BE2C (cell line): ENCODE measurements around the gene USP35.
A peak's percentile ranks its signal among the peaks of the same experiment; 100 is the strongest.

Experiments used
- DNase-seq: peaks from one replicate; pipeline ENCODE4 v3.0.0-alpha.2; 2020
- H3K27me3 ChIP-seq: fragments of 250-450 bp; sonication (Bioruptor Pico); 2 replicates; pipeline ENCODE4 v1.5.1; 2020; ENCODE audit warnings: mild to moderate bottlenecking
- H3K36me3 ChIP-seq: fragments of 250-450 bp; sonication (Bioruptor Pico); 2 replicates; pipeline ENCODE4 v1.5.1; 2020; ENCODE audit warnings: mild to moderate bottlenecking
- H3K4me1 ChIP-seq: fragments of 250-450 bp; sonication (Bioruptor Pico); 2 replicates; pipeline ENCODE4 v1.5.1; 2020
- H3K4me3 ChIP-seq: 2 replicates; pipeline ENCODE4 v1.5.1; 2011; ENCODE audit warnings: low read depth, low read length
- H3K9me3 ChIP-seq: fragments of 250-450 bp; sonication (Bioruptor Pico); 2 replicates; pipeline ENCODE4 v1.5.1; 2020
- TF ChIP-seq, protein P1 (sequence below): IDR thresholded peaks from 2 replicates; pipeline ENCODE4 v1.5.1; 2012; ENCODE audit warnings: mild to moderate bottlenecking, low read depth, low read length

USP35 gene

DNA sequence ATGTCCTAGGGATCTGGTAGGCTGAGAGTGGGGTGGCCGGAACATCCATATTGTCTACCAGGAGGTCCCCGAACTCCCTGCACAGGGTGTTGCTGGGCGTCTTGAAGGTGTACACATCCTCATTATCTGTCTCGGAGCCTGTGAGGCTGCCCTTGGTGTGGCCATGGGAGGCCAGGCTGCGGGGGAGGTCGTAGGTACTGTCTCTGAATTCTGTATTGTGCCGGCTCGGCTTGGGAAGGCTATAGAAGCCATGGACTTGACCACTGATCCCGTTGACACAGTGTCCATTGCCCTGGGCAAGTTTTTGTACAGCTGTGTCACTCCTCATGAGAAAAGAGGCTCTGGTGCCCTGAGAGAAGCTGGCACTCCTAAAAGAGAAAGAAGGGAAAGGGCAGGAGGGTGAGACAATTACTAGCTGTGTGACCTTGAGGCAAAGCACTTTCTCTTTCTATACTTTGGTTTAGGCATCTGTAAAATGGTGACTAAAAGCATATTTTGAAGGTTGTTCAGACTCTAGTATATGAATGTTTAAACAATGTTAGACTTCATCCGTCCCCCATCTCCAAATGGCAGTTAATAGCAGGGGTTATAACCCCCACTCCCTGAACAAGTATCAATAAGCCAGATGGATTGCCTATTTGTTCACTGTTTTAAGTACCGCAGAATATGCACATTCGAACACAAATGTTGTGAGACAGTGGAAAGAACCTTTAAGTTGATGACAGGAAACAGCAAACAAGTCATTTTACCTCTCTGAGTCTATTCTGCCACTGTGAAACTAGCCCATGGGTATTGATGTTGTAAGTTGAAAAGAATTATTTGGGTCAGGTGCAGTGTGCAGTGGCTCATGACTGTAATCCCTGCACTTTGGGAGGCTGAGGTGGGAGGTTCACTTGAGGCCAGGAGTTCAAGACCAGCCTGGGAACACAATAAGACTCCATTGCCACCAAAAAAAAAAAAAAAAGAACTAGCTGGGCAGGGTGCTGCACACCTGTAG, 38.3 kb downstream of the USP35 start:
- Histone ChIP-seq H3K27me3 (no peaks in the 10 kb centered on the region), H3K4me1 (peaks cover 9% of the 10 kb centered on the region), H3K4me3 (no peak overlapping the region), H3K36me3 (peaks cover 26% of the 10 kb centered on the region), H3K9me3 (no peaks in the 10 kb centered on the region)
- no peak for DNase-seq
- TF ChIP-seq, protein P1, sequence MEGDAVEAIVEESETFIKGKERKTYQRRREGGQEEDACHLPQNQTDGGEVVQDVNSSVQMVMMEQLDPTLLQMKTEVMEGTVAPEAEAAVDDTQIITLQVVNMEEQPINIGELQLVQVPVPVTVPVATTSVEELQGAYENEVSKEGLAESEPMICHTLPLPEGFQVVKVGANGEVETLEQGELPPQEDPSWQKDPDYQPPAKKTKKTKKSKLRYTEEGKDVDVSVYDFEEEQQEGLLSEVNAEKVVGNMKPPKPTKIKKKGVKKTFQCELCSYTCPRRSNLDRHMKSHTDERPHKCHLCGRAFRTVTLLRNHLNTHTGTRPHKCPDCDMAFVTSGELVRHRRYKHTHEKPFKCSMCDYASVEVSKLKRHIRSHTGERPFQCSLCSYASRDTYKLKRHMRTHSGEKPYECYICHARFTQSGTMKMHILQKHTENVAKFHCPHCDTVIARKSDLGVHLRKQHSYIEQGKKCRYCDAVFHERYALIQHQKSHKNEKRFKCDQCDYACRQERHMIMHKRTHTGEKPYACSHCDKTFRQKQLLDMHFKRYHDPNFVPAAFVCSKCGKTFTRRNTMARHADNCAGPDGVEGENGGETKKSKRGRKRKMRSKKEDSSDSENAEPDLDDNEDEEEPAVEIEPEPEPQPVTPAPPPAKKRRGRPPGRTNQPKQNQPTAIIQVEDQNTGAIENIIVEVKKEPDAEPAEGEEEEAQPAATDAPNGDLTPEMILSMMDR = no peak

DNA sequence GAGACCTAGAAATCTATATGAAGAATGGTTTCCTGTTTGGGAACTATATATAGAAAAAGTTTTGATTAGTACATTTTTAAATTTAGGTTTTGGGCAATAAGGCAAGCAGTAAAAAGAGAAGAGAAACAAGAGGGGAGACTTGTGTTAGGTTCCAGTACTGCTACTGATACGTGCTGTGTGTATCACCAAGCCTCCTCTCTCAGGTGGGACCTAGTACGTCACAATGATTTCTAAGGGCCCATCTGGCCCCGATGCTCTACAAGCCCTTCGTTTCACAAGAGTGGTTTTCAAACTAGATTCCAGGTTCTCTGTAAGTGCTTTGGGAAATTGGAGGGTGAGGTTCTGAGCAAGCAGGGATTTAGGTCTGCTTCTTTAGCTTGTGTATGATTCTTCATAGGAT, 39.2 kb downstream of the USP35 start:
- TF ChIP-seq, protein P1 = no peak
- Histone ChIP-seq H3K27me3 (no peaks in the 10 kb centered on the region), H3K36me3 (peaks cover 21% of the 10 kb centered on the region), H3K4me1 (peaks cover 9% of the 10 kb centered on the region), H3K4me3 (no peak overlapping the region), H3K9me3 (no peaks in the 10 kb centered on the region)
- DNase-seq = no peak

DNA sequence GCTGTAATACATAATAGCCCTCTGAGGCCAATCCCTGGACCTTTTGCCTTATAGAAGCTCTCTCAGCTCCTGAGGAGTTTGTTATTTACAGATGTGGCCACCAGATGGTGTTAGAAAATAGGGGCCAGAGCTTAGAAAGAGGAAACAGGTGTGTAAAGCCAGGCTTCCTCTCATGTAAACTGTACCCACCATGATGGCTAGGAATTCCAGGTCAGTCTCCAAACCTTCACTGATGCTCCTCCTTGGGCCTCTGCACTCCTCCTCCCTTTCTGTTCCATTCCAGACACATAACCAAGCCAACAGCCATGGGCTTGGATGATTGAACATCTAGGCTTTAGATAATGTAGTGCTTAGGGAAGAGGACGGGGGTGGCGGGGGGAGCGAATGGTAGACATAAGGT, 39.7 kb downstream of the USP35 start:
- DNase-seq = no peak
- peaks cover 15% of the 10 kb centered on the region for H3K36me3 ChIP-seq

DNA sequence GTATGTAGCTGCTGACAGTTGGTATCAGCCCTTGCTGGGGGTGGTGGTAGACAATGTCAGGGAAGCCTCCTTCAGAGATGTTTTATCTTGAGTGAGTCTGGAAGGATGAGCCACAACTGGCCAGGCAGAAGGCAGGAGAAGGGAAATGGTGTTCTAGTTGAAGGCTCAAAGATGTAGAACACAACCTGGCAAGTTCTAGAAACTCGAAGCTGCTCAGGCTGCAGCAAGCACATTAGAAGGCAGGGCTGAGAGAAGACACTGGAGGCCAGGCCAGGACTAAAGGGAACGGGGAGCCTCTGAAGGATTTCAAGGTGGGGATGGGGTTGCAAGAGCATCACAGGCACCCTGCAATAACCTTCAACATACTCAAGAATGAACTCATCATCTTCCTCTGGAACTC, 40.4 kb downstream of the USP35 start:
- no peak for DNase-seq
- Histone ChIP-seq H3K27me3 (no peaks in the 10 kb centered on the region), H3K4me3 (no peak overlapping the region), H3K4me1 (peaks cover 9% of the 10 kb centered on the region), H3K9me3 (no peaks in the 10 kb centered on the region), H3K36me3 (peaks cover 13% of the 10 kb centered on the region)
- TF ChIP-seq, protein P1 = no peak

More for the DNA sequence above, 39.7 kb downstream of the USP35 start:
- peaks cover 9% of the 10 kb centered on the region for H3K4me1 ChIP-seq
- no peak overlapping the region for H3K4me3 ChIP-seq
- no peaks in the 10 kb centered on the region for H3K9me3 ChIP-seq
- H3K27me3 ChIP-seq = no peaks in the 10 kb centered on the region
- TF ChIP-seq, protein P1 = peak; percentile 78

DNA sequence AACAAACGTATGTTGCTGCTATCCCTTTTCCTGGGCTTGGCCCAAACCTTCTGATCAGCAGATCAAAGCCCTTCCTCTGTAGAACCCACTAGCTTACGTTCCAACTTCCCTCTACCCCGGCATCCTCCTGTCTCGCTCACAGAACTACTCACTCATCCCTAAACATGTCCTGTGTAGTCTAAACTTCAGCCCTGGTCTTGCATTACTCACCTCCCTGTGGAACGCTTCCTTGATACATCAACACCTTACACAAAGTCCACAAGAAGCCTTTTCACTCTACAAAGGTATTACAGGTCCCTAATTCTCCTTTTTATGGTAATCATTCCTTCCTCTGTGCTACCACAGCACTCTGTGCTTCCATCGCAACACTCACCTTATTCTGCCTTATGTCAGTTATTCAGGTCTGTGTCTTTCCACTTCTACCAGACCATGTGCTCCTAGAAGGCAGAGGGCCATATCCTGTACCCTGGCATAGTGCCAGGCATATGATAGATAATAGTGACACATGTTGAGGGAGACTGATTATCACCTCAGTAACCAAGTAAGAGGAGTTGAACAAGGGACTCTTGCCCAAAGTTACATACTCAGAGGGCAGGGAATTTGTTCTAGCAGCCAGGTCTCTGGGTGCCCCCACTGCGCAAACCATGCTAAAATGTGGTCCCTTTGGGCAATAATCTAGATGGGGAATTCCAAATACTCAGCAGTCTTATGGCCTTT, 41.6 kb downstream of the USP35 start:
- peak; percentile 59 for DNase-seq
- H3K36me3 ChIP-seq = peaks cover 4% of the 10 kb centered on the region; the same call in 1 of the 2 replicates
- no peak overlapping the region for H3K4me3 ChIP-seq
- TF ChIP-seq, protein P1 = no peak
- H3K4me1 ChIP-seq = peaks cover 9% of the 10 kb centered on the region
- no peaks in the 10 kb centered on the region for H3K9me3 ChIP-seq
- no peaks in the 10 kb centered on the region for H3K27me3 ChIP-seq
